Neutrophil (primary cell): ENCODE measurements around the gene ARID5B.

Experiments used
- H3K27ac ChIP-seq: fragments of 200-600 bp; sonication (generic); 2 replicates; pipeline ENCODE4 v1.5.1; 2016; ENCODE audit warnings: mild to moderate bottlenecking, moderate library complexity
- H3K27me3 ChIP-seq: fragments of 200-600 bp; sonication (generic); 2 replicates; pipeline ENCODE4 v1.6.0; 2016; ENCODE audit warnings: mild to moderate bottlenecking
- H3K36me3 ChIP-seq: fragments of 200-600 bp; sonication (generic); 2 replicates; pipeline ENCODE4 v1.5.1; 2017
- H3K4me1 ChIP-seq, 2 experiments: fragments of 200-600 bp in 1 of 2; sonication (generic) in 1 of 2; 1 replicate in 1 of 2; 2 replicates in 1 of 2; pipeline versions ENCODE4 v1.5.1 to v1.6.1; 2013 to 2016; ENCODE audit warnings: low read depth in 1 of 2, low read length in 1 of 2, mild to moderate bottlenecking in 1 of 2, moderate library complexity in 1 of 2; ENCODE audit not compliant: control insufficient read depth in 1 of 2, insufficient read depth in 1 of 2
- H3K4me3 ChIP-seq, 2 experiments: fragments of 200-600 bp in 1 of 2; sonication (generic) in 1 of 2; 1 replicate in 1 of 2; 2 replicates in 1 of 2; pipeline ENCODE4 v1.5.1; 2013 to 2016; ENCODE audit warnings: low read depth in 1 of 2, low read length in 1 of 2, mild to moderate bottlenecking in 1 of 2, moderate library complexity in 1 of 2
- H3K9me3 ChIP-seq: fragments of 200-600 bp; sonication (generic); 2 replicates; pipeline ENCODE4 v1.5.1; 2016
- TF ChIP-seq, protein P1 (sequence below): fragments of 200-600 bp; sonication (generic); IDR thresholded peaks from 2 replicates; pipeline ENCODE4 v1.5.1; 2016; ENCODE audit warnings: antibody characterized with exemption

Gene ARID5B

DNA sequence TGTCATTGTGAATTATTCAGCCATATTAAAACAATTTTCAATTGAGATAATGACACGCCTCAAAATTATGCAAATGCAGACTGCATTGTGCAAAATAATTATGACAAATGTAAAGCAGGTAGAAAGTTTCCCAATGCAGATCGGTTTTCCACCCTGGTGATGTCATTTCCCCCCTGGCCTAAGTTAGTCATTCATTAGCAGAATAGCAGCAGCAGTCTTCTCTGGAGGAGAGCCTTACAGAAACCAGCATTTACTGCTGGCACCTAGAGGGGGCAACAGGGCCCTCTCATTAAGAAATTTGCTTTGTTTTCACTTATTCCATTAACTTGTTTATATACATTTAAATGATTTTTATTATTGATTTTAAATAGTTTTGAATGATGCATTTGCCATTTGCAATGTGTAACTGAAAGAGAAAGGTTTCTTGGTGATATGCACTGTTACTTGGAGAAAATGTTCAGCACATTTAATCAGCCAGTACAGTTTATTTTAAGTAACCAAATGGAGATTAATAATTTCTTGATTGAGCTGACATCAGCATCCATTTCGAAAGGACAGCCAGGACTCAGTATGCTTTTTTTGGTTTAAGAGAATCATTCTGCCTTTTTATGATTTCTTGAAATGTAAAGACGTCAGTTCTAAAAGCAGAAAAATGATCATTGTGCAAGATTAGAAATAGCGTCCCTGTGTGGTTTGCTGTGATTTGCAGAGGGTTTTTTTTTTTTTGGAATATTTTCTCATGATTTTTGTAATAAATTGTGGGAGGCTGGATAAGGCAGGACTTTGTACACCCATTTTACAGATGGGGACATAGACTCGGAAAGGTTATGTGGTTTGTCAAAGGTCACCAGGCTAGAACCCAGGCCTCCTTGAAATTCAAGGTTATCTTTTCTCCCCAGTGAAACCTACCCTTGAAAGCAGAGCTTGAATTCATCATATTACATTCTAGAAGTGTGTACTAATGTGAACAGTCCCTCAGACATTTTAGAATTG is 3.5 kb downstream of the ARID5B start:
- H3K27ac ChIP-seq = no peak overlapping the region
- H3K27me3 ChIP-seq = no peaks in the 10 kb centered on the region
- H3K9me3 ChIP-seq = no peaks in the 10 kb centered on the region
- H3K4me3 ChIP-seq = peak overlapping the region in 1 of 2 experiments; percentile 96
- H3K36me3 ChIP-seq = no peaks in the 10 kb centered on the region
- peaks cover 44 to 45% of the 10 kb centered on the region in 2 experiments for H3K4me1 ChIP-seq
- TF ChIP-seq, protein P1, sequence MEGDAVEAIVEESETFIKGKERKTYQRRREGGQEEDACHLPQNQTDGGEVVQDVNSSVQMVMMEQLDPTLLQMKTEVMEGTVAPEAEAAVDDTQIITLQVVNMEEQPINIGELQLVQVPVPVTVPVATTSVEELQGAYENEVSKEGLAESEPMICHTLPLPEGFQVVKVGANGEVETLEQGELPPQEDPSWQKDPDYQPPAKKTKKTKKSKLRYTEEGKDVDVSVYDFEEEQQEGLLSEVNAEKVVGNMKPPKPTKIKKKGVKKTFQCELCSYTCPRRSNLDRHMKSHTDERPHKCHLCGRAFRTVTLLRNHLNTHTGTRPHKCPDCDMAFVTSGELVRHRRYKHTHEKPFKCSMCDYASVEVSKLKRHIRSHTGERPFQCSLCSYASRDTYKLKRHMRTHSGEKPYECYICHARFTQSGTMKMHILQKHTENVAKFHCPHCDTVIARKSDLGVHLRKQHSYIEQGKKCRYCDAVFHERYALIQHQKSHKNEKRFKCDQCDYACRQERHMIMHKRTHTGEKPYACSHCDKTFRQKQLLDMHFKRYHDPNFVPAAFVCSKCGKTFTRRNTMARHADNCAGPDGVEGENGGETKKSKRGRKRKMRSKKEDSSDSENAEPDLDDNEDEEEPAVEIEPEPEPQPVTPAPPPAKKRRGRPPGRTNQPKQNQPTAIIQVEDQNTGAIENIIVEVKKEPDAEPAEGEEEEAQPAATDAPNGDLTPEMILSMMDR = no peak

DNA sequence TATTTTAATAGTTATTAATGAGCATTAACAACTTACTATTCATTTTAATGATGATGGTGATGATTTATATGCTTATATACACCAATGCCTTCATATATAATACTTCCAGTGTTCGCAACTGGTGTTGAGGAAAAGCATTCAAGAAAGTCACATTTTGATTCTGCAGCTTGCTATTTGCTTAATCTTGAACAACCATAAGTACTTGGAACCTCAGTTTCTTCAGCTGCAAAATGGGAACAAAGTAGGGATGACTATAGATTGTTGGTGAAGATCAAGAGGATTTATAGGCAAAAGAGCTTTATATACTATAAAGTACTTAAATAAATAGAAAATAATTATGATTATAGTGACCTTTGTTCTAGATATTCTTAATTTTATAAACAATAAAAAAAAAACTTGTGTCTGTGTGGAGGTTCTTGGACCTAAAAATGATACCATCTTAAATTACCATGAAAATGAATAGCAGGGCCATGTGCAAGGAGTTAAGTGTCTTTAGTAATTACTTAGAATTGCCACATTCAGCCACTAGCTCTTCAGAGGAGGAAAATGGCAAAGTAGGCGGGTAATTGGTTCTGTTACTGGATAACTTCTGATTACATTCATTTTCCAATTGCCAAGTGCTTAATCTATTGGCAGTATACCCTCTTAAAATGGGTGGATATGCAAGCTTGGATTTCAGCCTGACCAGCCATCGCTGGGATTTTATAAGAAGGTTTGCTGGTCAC is 4.5 kb downstream of the ARID5B start:
- H3K4me1 ChIP-seq = peaks cover 34 to 35% of the 10 kb centered on the region in 2 experiments
- TF ChIP-seq, protein P1 = no peak
- no peaks in the 10 kb centered on the region for H3K9me3 ChIP-seq

DNA sequence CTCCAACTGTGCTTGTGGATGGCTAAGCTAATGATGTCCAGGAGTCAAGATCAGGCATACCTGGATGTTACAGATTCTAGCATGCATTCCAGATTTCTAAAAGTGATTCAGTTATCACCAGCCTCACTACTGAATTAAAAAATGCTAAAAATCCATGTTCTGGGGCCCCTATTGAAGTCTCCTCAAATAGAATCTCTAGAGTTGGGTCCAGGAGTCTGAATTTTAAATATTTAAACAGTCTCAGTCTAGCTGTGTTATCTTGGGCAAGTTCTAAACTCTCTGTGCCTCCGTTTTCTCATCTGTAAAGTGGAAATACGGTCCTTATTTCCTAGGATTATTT is 5.0 kb downstream of the ARID5B start:
- Histone ChIP-seq H3K4me3 (no peak overlapping the region), H3K9me3 (no peaks in the 10 kb centered on the region), H3K27ac (no peak overlapping the region), H3K27me3 (no peaks in the 10 kb centered on the region), H3K4me1 (peaks cover 29 to 31% of the 10 kb centered on the region in 2 experiments), H3K36me3 (no peaks in the 10 kb centered on the region)
- TF ChIP-seq, protein P1 = no peak

More for the DNA sequence above, 4.5 kb downstream of the ARID5B start:
- no peaks in the 10 kb centered on the region for H3K27me3 ChIP-seq
- H3K27ac ChIP-seq = no peak overlapping the region
- H3K4me3 ChIP-seq = no peak overlapping the region
- no peaks in the 10 kb centered on the region for H3K36me3 ChIP-seq

DNA sequence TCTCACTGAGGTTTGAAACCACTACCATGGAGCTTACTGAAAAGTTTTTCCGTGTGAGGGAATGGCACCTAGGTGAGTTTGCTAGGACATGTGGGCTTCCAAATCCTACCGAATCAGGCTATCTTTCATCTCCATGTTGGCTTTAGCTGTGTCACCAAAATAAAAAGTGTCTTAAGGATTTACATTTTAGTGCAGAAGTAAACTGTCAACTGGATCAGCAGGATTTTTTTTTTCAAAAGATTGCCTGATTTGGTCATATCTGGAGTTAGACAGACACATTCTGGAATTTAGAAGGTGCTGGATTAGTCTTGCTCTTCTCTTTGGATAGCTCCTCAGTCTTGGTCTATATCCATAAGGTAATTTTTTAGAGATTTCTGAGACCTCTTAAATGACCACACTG is 5.5 kb downstream of the ARID5B start:
- no peaks in the 10 kb centered on the region for H3K27me3 ChIP-seq
- TF ChIP-seq, protein P1 = no peak

DNA sequence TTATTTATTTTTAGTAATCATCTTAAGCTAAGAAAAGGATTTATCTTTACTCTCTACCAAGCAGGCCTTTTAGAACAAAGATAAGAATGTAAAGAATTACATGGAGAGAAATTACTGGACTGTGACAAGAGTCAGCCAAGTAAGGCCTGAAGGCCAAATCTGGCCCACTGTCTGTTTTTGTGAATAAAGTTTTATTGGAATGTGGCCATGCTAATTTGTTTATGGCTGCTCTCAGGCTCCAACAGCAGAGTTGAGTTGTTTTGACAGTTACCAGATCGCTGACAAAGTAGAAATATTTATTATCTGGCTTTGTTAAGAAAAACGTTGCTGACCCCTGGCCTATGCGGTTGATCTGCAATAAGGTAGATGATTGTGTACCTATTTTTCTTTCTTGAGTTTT is 6.1 kb downstream of the ARID5B start:
- Histone ChIP-seq H3K4me1 (peaks cover 19 to 20% of the 10 kb centered on the region in 2 experiments), H3K27ac (no peak overlapping the region), H3K36me3 (no peaks in the 10 kb centered on the region), H3K4me3 (no peak overlapping the region), H3K27me3 (no peaks in the 10 kb centered on the region), H3K9me3 (no peaks in the 10 kb centered on the region)
- TF ChIP-seq, protein P1 = no peak

More for the DNA sequence above, 5.5 kb downstream of the ARID5B start:
- Histone ChIP-seq H3K4me3 (no peak overlapping the region), H3K27ac (no peak overlapping the region), H3K9me3 (no peaks in the 10 kb centered on the region), H3K36me3 (no peaks in the 10 kb centered on the region), H3K4me1 (peaks cover 24 to 26% of the 10 kb centered on the region in 2 experiments)
